KMS-11 (cell line): Measurements from ENCODE around the gene ABCC6.
"Not testable (repeated sequence)": the region's sequence is repeated elsewhere in the genome, so short reads cannot be mapped to it uniquely, and the experiment has no call there.

Source experiments
- H2AFZ ChIP-seq: fragments of 200-600 bp; sonication (generic); 2 replicates; pipeline ENCODE4 v1.6.1; 2016; ENCODE audit warnings: antibody characterized with exemption, mixed run types, low read depth
- H3K27ac ChIP-seq: fragments of 200-600 bp; sonication (generic); 2 replicates; pipeline ENCODE4 v1.6.1; 2016; ENCODE audit warnings: mild to moderate bottlenecking, mixed run types
- H3K27me3 ChIP-seq: fragments of 200-600 bp; sonication (generic); 2 replicates; pipeline ENCODE4 v1.6.1; 2017; ENCODE audit warnings: mild to moderate bottlenecking, low read depth, mixed run types, moderate library complexity; ENCODE audit not compliant: insufficient read depth
- H3K36me3 ChIP-seq: fragments of 200-600 bp; sonication (generic); 2 replicates; pipeline ENCODE4 v1.6.1; 2017; ENCODE audit warnings: mild to moderate bottlenecking, mixed run types; ENCODE audit not compliant: insufficient read depth
- H3K4me1 ChIP-seq: fragments of 200-600 bp; sonication (generic); 2 replicates; pipeline ENCODE4 v1.6.1; 2016; ENCODE audit warnings: mild to moderate bottlenecking, low read depth, mixed run types; ENCODE audit not compliant: poor library complexity, severe bottlenecking
- H3K4me2 ChIP-seq: fragments of 200-600 bp; sonication (generic); 2 replicates; pipeline ENCODE4 v1.7.0; 2016; ENCODE audit warnings: mild to moderate bottlenecking, mixed run types
- H3K4me3 ChIP-seq: fragments of 200-600 bp; sonication (generic); IDR thresholded peaks from 2 replicates; pipeline ENCODE4 v1.6.1; 2017; ENCODE audit warnings: low read depth, low read length, mixed read lengths; ENCODE audit not compliant: insufficient read depth
- H3K79me2 ChIP-seq: fragments of 200-600 bp; sonication (generic); 2 replicates; pipeline ENCODE4 v1.6.1; 2016; ENCODE audit warnings: low read depth, mixed run types; ENCODE audit not compliant: insufficient read depth
- H3K9ac ChIP-seq: fragments of 200-600 bp; sonication (generic); 2 replicates; pipeline ENCODE4 v1.6.1; 2016; ENCODE audit warnings: mild to moderate bottlenecking, mixed run types
- H4K20me1 ChIP-seq: fragments of 200-600 bp; sonication (generic); 2 replicates; pipeline ENCODE4 v1.6.1; 2016; ENCODE audit warnings: mild to moderate bottlenecking, mixed run types; ENCODE audit not compliant: insufficient read depth
- TF ChIP-seq, protein P1 (sequence below): fragments of 200-600 bp; sonication (generic); conservative IDR thresholded peaks from 2 replicates; pipeline ENCODE4 v1.6.1; 2017; ENCODE audit warnings: low read depth, mild to moderate bottlenecking, antibody characterized with exemption, low read length, moderate library complexity, mixed read lengths

ABCC6 gene

DNA sequence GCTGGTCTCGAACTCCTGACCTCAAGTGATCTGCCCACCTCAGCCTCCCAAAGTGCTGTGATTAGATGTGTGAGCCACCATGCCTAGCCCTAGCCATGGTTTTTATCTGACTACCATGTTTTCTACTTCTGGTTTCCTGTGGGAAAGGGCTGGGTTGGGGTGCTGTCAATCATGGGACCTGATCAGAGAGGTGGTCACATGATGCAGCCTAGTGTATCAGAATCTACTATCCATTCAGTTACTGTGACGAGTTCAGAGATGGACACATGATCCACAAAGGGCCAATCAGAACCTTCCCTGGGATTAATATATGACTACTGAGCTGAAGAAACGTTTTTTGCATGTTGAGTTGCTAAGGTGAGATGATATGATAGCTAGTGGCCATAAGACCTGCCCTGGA lies 59.1 kb downstream of the ABCC6 start:
- Histone ChIP-seq H2AFZ (no peak overlapping the region), H3K27me3 (no peaks in the 10 kb centered on the region), H3K4me2 (no peak overlapping the region), H3K27ac (no peak overlapping the region), H3K4me3 (no peak overlapping the region), H3K9ac (no peak overlapping the region), H4K20me1 (no peaks in the 10 kb centered on the region), H3K79me2 (no peaks in the 10 kb centered on the region), H3K36me3 (no peaks in the 10 kb centered on the region), H3K4me1 (peaks cover 2% of the 10 kb centered on the region)
- TF ChIP-seq, protein P1, sequence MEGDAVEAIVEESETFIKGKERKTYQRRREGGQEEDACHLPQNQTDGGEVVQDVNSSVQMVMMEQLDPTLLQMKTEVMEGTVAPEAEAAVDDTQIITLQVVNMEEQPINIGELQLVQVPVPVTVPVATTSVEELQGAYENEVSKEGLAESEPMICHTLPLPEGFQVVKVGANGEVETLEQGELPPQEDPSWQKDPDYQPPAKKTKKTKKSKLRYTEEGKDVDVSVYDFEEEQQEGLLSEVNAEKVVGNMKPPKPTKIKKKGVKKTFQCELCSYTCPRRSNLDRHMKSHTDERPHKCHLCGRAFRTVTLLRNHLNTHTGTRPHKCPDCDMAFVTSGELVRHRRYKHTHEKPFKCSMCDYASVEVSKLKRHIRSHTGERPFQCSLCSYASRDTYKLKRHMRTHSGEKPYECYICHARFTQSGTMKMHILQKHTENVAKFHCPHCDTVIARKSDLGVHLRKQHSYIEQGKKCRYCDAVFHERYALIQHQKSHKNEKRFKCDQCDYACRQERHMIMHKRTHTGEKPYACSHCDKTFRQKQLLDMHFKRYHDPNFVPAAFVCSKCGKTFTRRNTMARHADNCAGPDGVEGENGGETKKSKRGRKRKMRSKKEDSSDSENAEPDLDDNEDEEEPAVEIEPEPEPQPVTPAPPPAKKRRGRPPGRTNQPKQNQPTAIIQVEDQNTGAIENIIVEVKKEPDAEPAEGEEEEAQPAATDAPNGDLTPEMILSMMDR: no peak

DNA sequence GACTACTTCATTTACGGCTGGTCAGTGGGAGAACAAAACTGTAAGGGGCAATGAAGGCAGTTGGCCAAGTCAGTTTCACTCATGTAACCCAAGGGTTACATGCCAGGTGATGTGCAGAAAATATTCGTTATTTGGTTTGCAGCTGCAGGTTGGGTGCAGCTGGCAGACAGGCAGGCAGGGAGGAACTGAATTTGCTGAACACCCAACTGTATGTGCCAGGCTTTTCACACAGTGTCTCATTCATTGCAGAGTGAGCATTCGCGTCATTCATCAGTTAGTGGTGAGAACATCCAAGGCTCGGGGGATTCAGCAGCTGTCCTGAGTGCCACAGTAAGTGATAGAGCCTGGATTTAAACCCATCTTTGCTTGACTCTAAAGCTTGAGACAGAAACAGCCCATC lies 59.7 kb downstream of the ABCC6 start:
- Histone ChIP-seq H3K4me1 (peaks cover 2% of the 10 kb centered on the region), H2AFZ (no peak overlapping the region), H3K27me3 (no peaks in the 10 kb centered on the region), H3K79me2 (no peaks in the 10 kb centered on the region), H3K4me3 (no peak overlapping the region), H3K9ac (no peak overlapping the region), H3K4me2 (no peak overlapping the region), H3K27ac (no peak overlapping the region), H3K36me3 (no peaks in the 10 kb centered on the region), H4K20me1 (no peaks in the 10 kb centered on the region)
- TF ChIP-seq, protein P1: no peak

DNA sequence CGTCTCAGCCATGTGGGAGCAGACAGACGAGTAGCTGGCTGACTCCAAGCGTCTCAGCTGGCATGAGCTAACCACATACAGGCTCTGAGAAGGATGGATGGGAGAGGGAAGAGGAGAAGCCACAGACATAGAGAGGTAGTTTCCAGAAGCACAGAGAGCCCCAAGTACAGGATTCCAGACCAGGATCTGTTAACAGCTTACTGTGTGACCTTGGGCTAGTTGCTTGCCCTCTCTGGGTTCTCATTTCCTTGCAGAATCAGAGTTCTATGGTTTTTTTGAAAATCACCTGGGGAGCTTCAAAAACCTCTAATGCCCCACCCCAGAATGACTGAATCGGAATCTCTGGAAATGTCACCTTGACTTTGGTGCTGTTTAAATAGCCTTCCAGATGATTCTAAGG lies 60.2 kb downstream of the ABCC6 start:
- no peaks in the 10 kb centered on the region for H3K79me2 ChIP-seq
- no peak overlapping the region for H3K4me3 ChIP-seq
- H3K4me1 ChIP-seq: peaks cover 2% of the 10 kb centered on the region
- H3K4me2 ChIP-seq: no peak overlapping the region
- TF ChIP-seq, protein P1: no peak
- no peaks in the 10 kb centered on the region for H4K20me1 ChIP-seq
- no peak overlapping the region for H2AFZ ChIP-seq
- no peaks in the 10 kb centered on the region for H3K27me3 ChIP-seq
- no peaks in the 10 kb centered on the region for H3K36me3 ChIP-seq
- H3K27ac ChIP-seq: no peak overlapping the region
- H3K9ac ChIP-seq: no peak overlapping the region

DNA sequence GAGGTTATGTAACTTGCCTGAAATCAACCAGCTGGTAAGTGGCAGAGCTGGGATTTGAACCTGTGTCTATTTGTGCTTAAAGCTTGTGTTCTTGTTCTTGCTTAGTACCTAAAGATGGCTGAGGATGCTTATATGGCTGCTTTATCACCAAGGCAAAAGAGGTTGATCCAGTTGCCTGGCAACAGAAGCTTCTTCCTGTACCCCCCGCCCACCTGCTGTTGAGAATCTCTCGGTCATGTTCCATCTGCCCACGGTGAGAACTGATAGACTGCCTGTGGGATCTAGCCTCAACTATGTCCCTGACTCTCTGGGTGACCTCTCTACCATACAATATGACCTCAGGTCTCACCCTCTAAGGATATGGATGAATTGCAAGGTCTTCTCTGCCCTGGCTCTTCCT lies 60.7 kb downstream of the ABCC6 start:
- Histone ChIP-seq H3K36me3 (no peaks in the 10 kb centered on the region), H3K79me2 (no peaks in the 10 kb centered on the region), H3K4me2 (no peak overlapping the region), H3K4me1 (peaks cover 2% of the 10 kb centered on the region), H3K27me3 (no peaks in the 10 kb centered on the region), H3K4me3 (no peak overlapping the region), H3K27ac (no peak overlapping the region), H2AFZ (no peak overlapping the region), H4K20me1 (no peaks in the 10 kb centered on the region), H3K9ac (no peak overlapping the region)
- TF ChIP-seq, protein P1: no peak

DNA sequence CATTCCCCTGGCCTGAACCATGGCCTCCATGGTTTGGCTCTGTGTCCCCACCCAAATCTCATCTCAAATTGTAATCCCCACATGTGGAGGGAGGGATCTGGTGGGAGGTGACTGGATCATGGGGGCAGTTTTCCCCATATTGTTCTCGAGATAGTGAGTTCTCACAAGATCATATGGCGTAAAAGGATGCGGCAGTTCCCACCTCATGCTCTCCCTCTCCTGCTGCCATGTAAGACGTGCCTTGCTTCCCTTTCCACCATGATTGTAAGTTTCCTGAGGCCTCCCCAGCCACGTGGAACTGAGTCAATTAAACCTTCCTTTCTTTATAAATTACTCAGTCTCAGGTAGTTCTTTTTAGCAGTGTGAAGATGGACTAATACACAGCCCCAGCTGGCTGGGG lies 61.5 kb downstream of the ABCC6 start:
- not testable (repeated sequence) for H3K27ac ChIP-seq, H3K36me3 ChIP-seq, H4K20me1 ChIP-seq, H3K9ac ChIP-seq, H3K4me2 ChIP-seq, H3K4me1 ChIP-seq, H3K27me3 ChIP-seq, H3K4me3 ChIP-seq, H2AFZ ChIP-seq, H3K79me2 ChIP-seq
